SK-N-SH treated with all-trans-retinoic acid at 6 μM for 48 hours (cell line): ENCODE data around the gene THAP11.
A peak's percentile ranks its signal among the peaks of the same experiment; 100 is the strongest.

Experiments
- ATAC-seq: fragments of 200-7000 bp; cut with Tn5 transposase; 3 replicates; pipeline ENCODE4 v1.9.1; 2020; ENCODE audit warnings: mild to moderate bottlenecking, moderate library complexity
- ARNTL ChIP-seq: fragments of 450-650 bp; formaldehyde crosslinking; IDR thresholded peaks from 2 replicates; pipeline ENCODE4 v1.5.0; 2020; ENCODE audit warnings: low read depth, mild to moderate bottlenecking, moderate library complexity, borderline replicate concordance
- BACH2 ChIP-seq: fragments of 250-450 bp; sonication (Bioruptor Pico); IDR thresholded peaks from 2 replicates; pipeline ENCODE4 v1.9.0; 2021; ENCODE audit warnings: mild to moderate bottlenecking, borderline replicate concordance
- CREB5 ChIP-seq: fragments of 250-450 bp; sonication (Bioruptor Pico); IDR thresholded peaks from 2 replicates; pipeline ENCODE4 v1.5.1; 2020; ENCODE audit warnings: low read depth, mild to moderate bottlenecking, moderate library complexity
- CSDC2 ChIP-seq: fragments of 250-450 bp; sonication (Bioruptor Pico); IDR thresholded peaks from 2 replicates; pipeline ENCODE4 v1.5.0; 2020; ENCODE audit warnings: mild to moderate bottlenecking, moderate library complexity
- ESRRG ChIP-seq: fragments of 250-450 bp; sonication (Bioruptor Pico); IDR thresholded peaks from 2 replicates; pipeline ENCODE4 v1.6.1; 2021; ENCODE audit warnings: mild to moderate bottlenecking
- GLIS3 ChIP-seq: fragments of 250-450 bp; sonication (Bioruptor Pico); IDR thresholded peaks from 2 replicates; pipeline ENCODE4 v1.5.0; 2020; ENCODE audit warnings: mild to moderate bottlenecking, moderate library complexity
- ISL1 ChIP-seq: fragments of 250-450 bp; sonication (Bioruptor Pico); IDR thresholded peaks from 2 replicates; pipeline ENCODE4 v2.1.2; 2022; ENCODE audit warnings: mild to moderate bottlenecking, moderate library complexity
- OSR1 ChIP-seq: fragments of 250-450 bp; sonication (Bioruptor Pico); IDR thresholded peaks from 2 replicates; pipeline ENCODE4 v1.8.0; 2022; ENCODE audit warnings: moderate library complexity, mild to moderate bottlenecking, inconsistent platforms
- PATZ1 ChIP-seq: fragments of 250-450 bp; sonication (Bioruptor Pico); IDR thresholded peaks from 2 replicates; pipeline ENCODE4 v1.8.0; 2020; ENCODE audit warnings: mild to moderate bottlenecking, moderate library complexity, borderline replicate concordance
- POU6F1 ChIP-seq: fragments of 250-450 bp; sonication (Bioruptor Pico); IDR thresholded peaks from 2 replicates; pipeline ENCODE4 v1.8.0; 2021; ENCODE audit warnings: low read depth, mild to moderate bottlenecking, moderate library complexity, borderline replicate concordance
- PPARA ChIP-seq: fragments of 250-450 bp; sonication (Bioruptor Pico); IDR thresholded peaks from 2 replicates; pipeline ENCODE4 v1.5.0; 2020; ENCODE audit warnings: mild to moderate bottlenecking, borderline replicate concordance
- RARB ChIP-seq: fragments of 250-450 bp; sonication (Bioruptor Pico); IDR thresholded peaks from 2 replicates; pipeline ENCODE4 v1.8.0; 2021; ENCODE audit warnings: mild to moderate bottlenecking, moderate library complexity
- SNAI2 ChIP-seq: fragments of 250-450 bp; sonication (Bioruptor Pico); IDR thresholded peaks from 2 replicates; pipeline ENCODE4 v1.5.0; 2020; ENCODE audit warnings: mild to moderate bottlenecking, moderate library complexity
- TCF4 ChIP-seq: fragments of 250-450 bp; sonication (Bioruptor Pico); IDR thresholded peaks from 2 replicates; pipeline ENCODE4 v1.8.0; 2021; ENCODE audit warnings: mild to moderate bottlenecking, moderate library complexity, borderline replicate concordance
- TOX ChIP-seq: fragments of 250-450 bp; sonication (Bioruptor Pico); IDR thresholded peaks from 2 replicates; pipeline ENCODE4 v1.8.0; 2021; ENCODE audit warnings: mild to moderate bottlenecking, moderate library complexity, borderline replicate concordance
- TSHZ2 ChIP-seq: fragments of 250-450 bp; sonication (Bioruptor Pico); IDR thresholded peaks from 2 replicates; pipeline ENCODE4 v1.5.0; 2020; ENCODE audit warnings: mild to moderate bottlenecking, moderate library complexity
- ZC3H10 ChIP-seq: fragments of 250-450 bp; sonication (Bioruptor Pico); IDR thresholded peaks from 2 replicates; pipeline ENCODE4 v1.5.1; 2021; ENCODE audit warnings: mild to moderate bottlenecking, moderate library complexity
- ZFP3 ChIP-seq: fragments of 250-450 bp; sonication (Bioruptor Pico); IDR thresholded peaks from 2 replicates; pipeline ENCODE4 v1.5.0; 2020; ENCODE audit warnings: mild to moderate bottlenecking, moderate library complexity
- ZFP30 ChIP-seq: fragments of 450-650 bp; formaldehyde crosslinking; IDR thresholded peaks from 2 replicates; pipeline ENCODE4 v1.5.0; 2022; ENCODE audit warnings: mild to moderate bottlenecking, moderate library complexity
- ZNF565 ChIP-seq: fragments of 450-650 bp; formaldehyde crosslinking; conservative IDR thresholded peaks from 2 replicates; pipeline ENCODE4 v1.5.0; 2020; ENCODE audit warnings: low read depth, mild to moderate bottlenecking, moderate library complexity
- ZNF70 ChIP-seq: fragments of 450-650 bp; formaldehyde crosslinking; IDR thresholded peaks from 2 replicates; pipeline ENCODE4 v1.5.0; 2020; ENCODE audit warnings: mild to moderate bottlenecking, moderate library complexity
- ZNF8 ChIP-seq: fragments of 450-650 bp; formaldehyde crosslinking; IDR thresholded peaks from 2 replicates; pipeline ENCODE4 v1.5.0; 2020; ENCODE audit warnings: mild to moderate bottlenecking, moderate library complexity

THAP11 gene

GRCh38 chr16:67856927-67857546 lies 14.9 kb downstream of the THAP11 start:
- no peak for ATAC-seq

GRCh38 chr16:67857547-67858233 lies 15.6 kb downstream of the THAP11 start:
- peak; percentile 94 for ATAC-seq
- TF ChIP-seq PPARA (CRISPR knock-in tag) (no peak), RARB (no peak), OSR1 (CRISPR knock-in tag) (no peak), POU6F1 (no peak), GLIS3 (CRISPR knock-in tag) (no peak), CSDC2 (no peak), ZNF8 (CRISPR knock-in tag) (no peak), BACH2 (CRISPR knock-in tag) (no peak), ZNF70 (no peak), ZFP3 (CRISPR knock-in tag) (no peak), PATZ1 (CRISPR knock-in tag) (no peak), ARNTL (CRISPR knock-in tag) (no peak), ISL1 (CRISPR knock-in tag) (no peak), TCF4 (CRISPR knock-in tag) (no peak), ZFP30 (no peak), CREB5 (no peak), TSHZ2 (CRISPR knock-in tag) (no peak), ESRRG (no peak)
- TF ChIP-seq, all 23 proteins: peak for 0

More at GRCh38 chr16:67856927-67857546, 14.9 kb downstream of the THAP11 start:
- no peak for TF ChIP-seq TCF4 (CRISPR knock-in tag)
- no peak for TF ChIP-seq BACH2 (CRISPR knock-in tag)
- no peak for TF ChIP-seq SNAI2
- no peak for TF ChIP-seq PATZ1 (CRISPR knock-in tag)
- no peak for TF ChIP-seq ZFP3 (CRISPR knock-in tag)
- no peak for TF ChIP-seq POU6F1
- no peak for TF ChIP-seq TOX (CRISPR knock-in tag)
- TF ChIP-seq ZNF565 (CRISPR knock-in tag), result no peak
- TF ChIP-seq OSR1 (CRISPR knock-in tag), result no peak
- TF ChIP-seq ZC3H10 (CRISPR knock-in tag), result no peak
